Fibroblast of lung (primary cell): ENCODE results near the gene FOXJ1.

Source experiments
- EZH2 ChIP-seq: IDR thresholded peaks from 2 replicates; pipeline ENCODE4 v1.5.1; 2012; ENCODE audit warnings: low read length, control low read depth, mild to moderate bottlenecking; ENCODE audit errors: missing control alignments
- TF ChIP-seq, protein P1 (sequence below), 2 donors: IDR thresholded peaks in 1 of 2; conservative IDR thresholded peaks in 1 of 2; 1 replicate in 1 of 2; 2 replicates in 1 of 2; pipeline ENCODE4 v1.5.1; 2011 to 2012; ENCODE audit warnings: low read length in 2 of 2, control low read depth in 1 of 2, inconsistent platforms in 1 of 2, low read depth in 1 of 2, mild to moderate bottlenecking in 1 of 2

DNA sequence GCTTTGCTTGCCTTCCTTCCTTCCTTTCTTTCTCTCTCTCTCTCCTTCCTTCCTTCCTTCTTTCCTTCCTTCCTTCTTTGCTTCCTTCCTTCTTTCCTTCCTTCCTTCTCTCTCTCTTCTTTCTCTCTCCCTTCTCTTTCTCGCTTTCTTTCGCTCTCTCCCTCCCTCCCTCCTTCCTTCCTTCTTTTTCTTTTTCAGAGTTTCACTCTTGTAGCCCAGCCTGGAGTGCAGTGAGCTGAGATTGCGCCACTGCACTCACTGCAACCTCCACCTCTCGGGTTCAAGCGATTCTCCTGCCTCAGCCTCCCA lies 17.9 kb downstream of the FOXJ1 start:
- TF ChIP-seq EZH2: no peak
- TF ChIP-seq, protein P1, sequence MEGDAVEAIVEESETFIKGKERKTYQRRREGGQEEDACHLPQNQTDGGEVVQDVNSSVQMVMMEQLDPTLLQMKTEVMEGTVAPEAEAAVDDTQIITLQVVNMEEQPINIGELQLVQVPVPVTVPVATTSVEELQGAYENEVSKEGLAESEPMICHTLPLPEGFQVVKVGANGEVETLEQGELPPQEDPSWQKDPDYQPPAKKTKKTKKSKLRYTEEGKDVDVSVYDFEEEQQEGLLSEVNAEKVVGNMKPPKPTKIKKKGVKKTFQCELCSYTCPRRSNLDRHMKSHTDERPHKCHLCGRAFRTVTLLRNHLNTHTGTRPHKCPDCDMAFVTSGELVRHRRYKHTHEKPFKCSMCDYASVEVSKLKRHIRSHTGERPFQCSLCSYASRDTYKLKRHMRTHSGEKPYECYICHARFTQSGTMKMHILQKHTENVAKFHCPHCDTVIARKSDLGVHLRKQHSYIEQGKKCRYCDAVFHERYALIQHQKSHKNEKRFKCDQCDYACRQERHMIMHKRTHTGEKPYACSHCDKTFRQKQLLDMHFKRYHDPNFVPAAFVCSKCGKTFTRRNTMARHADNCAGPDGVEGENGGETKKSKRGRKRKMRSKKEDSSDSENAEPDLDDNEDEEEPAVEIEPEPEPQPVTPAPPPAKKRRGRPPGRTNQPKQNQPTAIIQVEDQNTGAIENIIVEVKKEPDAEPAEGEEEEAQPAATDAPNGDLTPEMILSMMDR (conservative IDR thresholded peaks at IDR 0.05 in 1 of 2, IDR thresholded peaks at IDR 0.05 in 1 of 2; ENCODE audit: low read depth in 1 of 2, low read length in 2 of 2): no peak
